ENCODE results near the gene FGD4.

FGD4 gene

GRCh38 chr12:32600681-32601080 is 201.3 kb downstream of the FGD4 start:
- TF ChIP-seq CTCF (conservative IDR thresholded peaks at IDR 0.05; ENCODE audit: low read length) (no peak), EZH2phosphoT487 (IDR thresholded peaks at IDR 0.05; ENCODE audit: borderline replicate concordance) (no peak)
- no peak overlapping the region for H3K9ac ChIP-seq (ENCODE audit: low read depth, low read length, poor library complexity, severe bottlenecking)

GRCh38 chr12:32603071-32603470 is 203.7 kb downstream of the FGD4 start:
- no peaks in the 10 kb centered on the region for H4K20me1 ChIP-seq (ENCODE audit: insufficient read depth, low read length, poor library complexity, severe bottlenecking)
- H3K4me1 ChIP-seq (ENCODE audit: insufficient read depth, low read length, poor library complexity, severe bottlenecking): no peaks in the 10 kb centered on the region
- no peak overlapping the region for H2AFZ ChIP-seq (ENCODE audit: low read length)
- no peaks in the 10 kb centered on the region for H3F3A ChIP-seq (ENCODE audit: low read depth)
- H3K27me3 ChIP-seq (ENCODE audit: insufficient read depth, low read length, poor library complexity, severe bottlenecking): no peaks in the 10 kb centered on the region
- no peaks in the 10 kb centered on the region for H3K9me3 ChIP-seq (ENCODE audit: insufficient read depth, low read depth, low read length)
- no peak overlapping the region for H3K4me3 ChIP-seq (ENCODE audit: low read length, poor library complexity, severe bottlenecking)
- H3K36me3 ChIP-seq (ENCODE audit: insufficient read depth, low read length): no peaks in the 10 kb centered on the region
- H3K79me2 ChIP-seq (ENCODE audit: insufficient read depth, low read length): no peaks in the 10 kb centered on the region
- TF ChIP-seq EZH2phosphoT487 (IDR thresholded peaks at IDR 0.05; ENCODE audit: borderline replicate concordance) (no peak), CTCF (conservative IDR thresholded peaks at IDR 0.05; ENCODE audit: low read length) (no peak)
- no peaks in the 10 kb centered on the region for H3K9me2 ChIP-seq (replicated peaks; ENCODE audit: low read depth, low read length)
- H3K4me2 ChIP-seq (ENCODE audit: low read depth, low read length, poor library complexity, severe bottlenecking): no peak overlapping the region
- no peak overlapping the region for H3K9ac ChIP-seq (ENCODE audit: low read depth, low read length, poor library complexity, severe bottlenecking)

More at GRCh38 chr12:32600681-32601080, 201.3 kb downstream of the FGD4 start:
- Histone ChIP-seq H4K20me1 (ENCODE audit: insufficient read depth, low read length, poor library complexity, severe bottlenecking) (no peaks in the 10 kb centered on the region), H2AFZ (ENCODE audit: low read length) (no peak overlapping the region), H3K79me2 (ENCODE audit: insufficient read depth, low read length) (no peaks in the 10 kb centered on the region), H3K4me3 (ENCODE audit: low read length, poor library complexity, severe bottlenecking) (no peak overlapping the region), H3K4me1 (ENCODE audit: insufficient read depth, low read length, poor library complexity, severe bottlenecking) (no peaks in the 10 kb centered on the region), H3K27me3 (ENCODE audit: insufficient read depth, low read length, poor library complexity, severe bottlenecking) (no peaks in the 10 kb centered on the region), H3K36me3 (ENCODE audit: insufficient read depth, low read length) (no peaks in the 10 kb centered on the region), H3K9me3 (ENCODE audit: insufficient read depth, low read depth, low read length) (no peaks in the 10 kb centered on the region), H3F3A (ENCODE audit: low read depth) (no peaks in the 10 kb centered on the region), H3K9me2 (replicated peaks; ENCODE audit: low read depth, low read length) (no peaks in the 10 kb centered on the region), H3K4me2 (ENCODE audit: low read depth, low read length, poor library complexity, severe bottlenecking) (no peak overlapping the region)

- Histone ChIP-seq H3K4me1 (ENCODE audit: insufficient read depth, low read length, poor library complexity, severe bottlenecking) (peaks cover 4% of the 10 kb centered on the region), H3K4me3 (ENCODE audit: low read length, poor library complexity, severe bottlenecking) (no peak overlapping the region), H2AFZ (ENCODE audit: low read length) (no peak overlapping the region), H3K36me3 (ENCODE audit: insufficient read depth, low read length) (no peaks in the 10 kb centered on the region), H4K20me1 (ENCODE audit: insufficient read depth, low read length, poor library complexity, severe bottlenecking) (no peaks in the 10 kb centered on the region), H3K9me3 (ENCODE audit: insufficient read depth, low read depth, low read length) (no peaks in the 10 kb centered on the region), H3F3A (ENCODE audit: low read depth) (no peaks in the 10 kb centered on the region), H3K4me2 (ENCODE audit: low read depth, low read length, poor library complexity, severe bottlenecking) (no peak overlapping the region), H3K9ac (ENCODE audit: low read depth, low read length, poor library complexity, severe bottlenecking) (no peak overlapping the region), H3K9me2 (replicated peaks; ENCODE audit: low read depth, low read length) (no peaks in the 10 kb centered on the region), H3K27me3 (ENCODE audit: insufficient read depth, low read length, poor library complexity, severe bottlenecking) (no peaks in the 10 kb centered on the region), H3K79me2 (ENCODE audit: insufficient read depth, low read length) (no peaks in the 10 kb centered on the region)
- TF ChIP-seq EZH2phosphoT487 (IDR thresholded peaks at IDR 0.05; ENCODE audit: borderline replicate concordance) (no peak), CTCF (conservative IDR thresholded peaks at IDR 0.05; ENCODE audit: low read length) (no peak)
Observed at GRCh38 chr12:32603858-32604257, 204.5 kb downstream of the FGD4 start.
